CMK (cell line): ENCODE results near the gene AAMP.

ENCODE experiments used
- DNase-seq: peaks from one replicate; pipeline ENCODE4 v3.0.0-alpha.2; 2010; ENCODE audit warnings: low read depth

AAMP gene

GRCh38 chr2:218260166-218260565 is 9.8 kb downstream of the AAMP start:
- DNase-seq, result no peak

DNA sequence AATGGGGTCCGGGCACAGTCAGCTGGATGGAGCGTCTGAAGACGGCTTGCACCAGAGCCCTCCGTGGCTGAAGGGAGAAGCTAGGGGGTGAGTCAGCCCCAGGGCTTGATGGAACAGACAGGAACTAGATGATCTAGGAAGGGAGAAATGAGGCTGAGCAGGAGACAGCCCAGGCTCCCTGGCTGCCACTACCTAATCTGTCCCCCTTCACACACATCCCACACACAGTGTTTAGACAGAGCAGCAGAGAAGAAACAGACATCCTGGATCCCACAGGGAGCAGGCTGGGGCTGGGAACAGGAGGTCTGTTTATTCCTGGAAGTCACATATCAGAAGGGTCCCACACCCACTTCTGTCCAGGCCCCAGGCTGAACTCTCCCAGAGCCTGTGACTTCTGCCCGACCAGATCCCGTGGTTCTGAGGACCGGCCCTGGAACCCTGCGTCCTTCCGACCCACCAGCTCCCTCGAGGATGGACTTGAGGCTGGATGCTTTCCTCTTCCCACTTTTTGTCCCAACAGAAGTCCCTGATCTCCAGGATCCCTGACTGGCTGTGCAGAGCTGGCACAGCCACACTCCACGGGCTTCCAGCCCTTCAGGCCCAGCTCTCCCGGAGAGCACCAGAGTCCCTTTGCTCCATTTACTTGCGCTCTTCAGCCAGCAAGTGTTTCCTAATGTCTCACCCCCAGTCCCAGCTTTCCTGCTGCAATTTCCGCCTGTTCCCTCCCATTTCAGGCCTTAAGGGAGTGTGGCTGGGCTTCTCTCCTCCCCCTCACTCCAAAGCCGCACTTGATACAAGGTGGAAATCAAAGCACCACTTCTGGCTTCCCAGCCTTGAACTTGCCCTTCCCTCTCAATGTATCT is 10.6 kb downstream of the AAMP start:
- no peak for DNase-seq

- DNase-seq, result no peak
Measured at GRCh38 chr2:218257390-218257981, 12.5 kb downstream of the AAMP start.

DNA sequence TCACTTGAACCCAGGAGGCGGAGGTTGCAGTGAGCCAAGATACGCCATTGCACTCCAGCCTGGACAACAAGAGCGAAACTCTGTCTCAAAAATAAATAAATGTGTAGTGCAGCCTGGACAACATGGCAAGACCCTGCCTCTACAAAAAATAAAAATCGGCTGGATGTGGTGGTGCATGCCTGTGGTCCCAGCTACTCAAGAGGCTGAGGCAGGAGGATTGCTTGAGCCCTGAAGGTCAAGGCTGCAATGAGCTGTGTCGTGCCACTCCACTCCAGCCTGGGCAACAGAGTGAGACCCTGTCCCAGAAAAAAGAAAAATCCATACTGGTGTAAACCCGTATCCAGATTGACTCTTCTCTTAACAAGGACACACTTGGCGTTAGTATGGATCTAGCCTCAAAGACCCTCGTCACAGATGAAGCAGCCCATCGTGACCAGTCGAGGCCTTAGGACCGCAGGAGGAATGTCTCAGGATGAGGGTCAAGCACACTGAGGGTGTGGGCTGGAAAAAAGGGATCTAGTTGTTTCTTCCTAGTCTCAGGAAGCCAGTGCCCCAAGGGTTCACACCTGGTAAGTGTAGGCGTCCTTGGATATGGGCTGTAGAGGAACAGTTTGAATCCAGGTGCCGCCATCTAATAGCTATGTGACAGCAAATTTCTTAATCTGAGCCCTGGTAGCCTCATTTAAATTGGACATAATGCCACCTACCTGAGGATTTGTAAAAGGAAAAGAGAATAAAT is 13.2 kb downstream of the AAMP start:
- DNase-seq, result no peak

DNA sequence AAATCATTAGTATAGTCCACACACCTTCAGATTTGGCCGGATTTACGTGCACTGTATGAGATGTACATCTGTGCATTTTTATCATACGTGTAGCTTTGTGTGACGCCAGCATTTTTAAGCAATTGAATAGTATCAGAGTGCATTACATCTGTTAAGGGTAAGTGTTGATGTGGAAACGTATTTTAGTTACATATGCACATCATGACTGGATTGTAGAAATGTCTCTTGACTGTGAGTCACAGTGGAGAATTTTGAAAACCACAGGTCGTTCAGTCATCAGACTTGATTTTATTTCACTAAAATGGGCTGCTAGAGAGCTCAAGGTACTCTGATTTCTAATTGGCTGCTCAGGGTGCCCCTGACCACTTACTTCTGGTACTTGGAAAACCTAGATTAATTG is 14.5 kb downstream of the AAMP start:
- DNase-seq, result no peak

GRCh38 chr2:218253232-218253625 is 16.7 kb downstream of the AAMP start:
- no peak for DNase-seq

GRCh38 chr2:218252509-218253231 is 17.3 kb downstream of the AAMP start:
- no peak for DNase-seq

- DNase-seq, result no peak
Measured at GRCh38 chr2:218249691-218250090, 20.2 kb downstream of the AAMP start.

GRCh38 chr2:218245214-218245613 is 24.7 kb downstream of the AAMP start:
- DNase-seq, result no peak

DNA sequence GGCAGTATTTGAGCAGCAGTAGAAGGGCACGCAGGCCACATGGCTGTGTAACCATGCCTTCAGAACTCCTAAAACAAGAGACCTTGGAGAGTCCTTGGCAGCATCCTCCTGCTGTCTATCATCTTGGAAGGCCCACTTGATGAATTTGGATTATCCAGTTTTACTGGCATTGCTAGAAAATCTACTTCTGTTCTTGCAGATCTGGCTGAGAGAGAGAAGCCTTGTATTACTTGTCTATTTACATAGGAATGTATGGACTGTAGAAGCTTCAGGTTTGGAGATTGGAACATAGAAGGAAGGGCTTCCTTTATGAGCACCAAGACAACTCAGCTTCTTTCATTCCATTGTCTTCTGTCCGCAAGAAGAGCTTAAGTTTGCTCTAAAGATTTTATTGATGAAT is 25.3 kb downstream of the AAMP start:
- DNase-seq, result no peak

DNA sequence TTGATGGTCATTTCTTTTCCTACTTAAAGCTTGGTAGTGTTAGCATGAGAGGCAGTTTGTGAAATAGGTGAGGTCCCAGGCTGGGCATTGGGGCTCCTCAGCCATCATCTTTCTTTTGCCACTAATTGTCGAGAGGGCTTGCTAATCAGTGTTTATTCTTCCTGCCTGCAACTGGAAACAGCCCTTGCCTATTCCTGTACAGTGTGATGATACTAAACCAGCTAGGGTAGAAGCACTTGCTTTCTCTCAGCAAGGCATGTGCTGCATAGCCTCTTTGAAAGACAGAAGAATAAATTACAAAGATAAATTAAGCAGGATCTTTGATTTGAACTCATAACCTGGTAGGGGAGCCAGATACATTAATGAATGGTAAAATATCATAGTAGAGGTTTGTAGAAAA is 25.7 kb downstream of the AAMP start:
- DNase-seq, result no peak

- no peak for DNase-seq
Measured at GRCh38 chr2:218238887-218239286, 31.1 kb downstream of the AAMP start.

GRCh38 chr2:218236829-218237228 is 33.1 kb downstream of the AAMP start:
- no peak for DNase-seq

GRCh38 chr2:218235017-218235416 is 34.9 kb downstream of the AAMP start:
- DNase-seq, result no peak

DNA sequence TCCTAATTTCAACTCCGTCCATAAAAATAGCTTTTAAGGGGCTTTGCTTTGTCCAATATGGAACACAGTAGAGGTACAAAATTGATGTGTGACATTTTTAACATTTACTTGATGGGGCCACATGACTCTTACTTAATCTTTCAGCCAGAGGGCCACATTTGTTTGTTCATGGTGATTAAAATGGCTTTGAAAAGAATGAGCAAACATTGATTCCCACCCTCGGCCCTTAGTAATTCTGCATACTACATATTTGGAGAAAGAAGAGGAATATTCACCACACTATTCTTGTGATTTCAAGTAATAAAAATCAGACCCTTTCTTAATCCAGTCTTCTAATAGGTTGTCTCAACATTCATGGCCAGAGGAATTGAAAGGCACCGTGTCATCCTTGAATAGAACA is 35.4 kb downstream of the AAMP start:
- DNase-seq, result no peak

DNA sequence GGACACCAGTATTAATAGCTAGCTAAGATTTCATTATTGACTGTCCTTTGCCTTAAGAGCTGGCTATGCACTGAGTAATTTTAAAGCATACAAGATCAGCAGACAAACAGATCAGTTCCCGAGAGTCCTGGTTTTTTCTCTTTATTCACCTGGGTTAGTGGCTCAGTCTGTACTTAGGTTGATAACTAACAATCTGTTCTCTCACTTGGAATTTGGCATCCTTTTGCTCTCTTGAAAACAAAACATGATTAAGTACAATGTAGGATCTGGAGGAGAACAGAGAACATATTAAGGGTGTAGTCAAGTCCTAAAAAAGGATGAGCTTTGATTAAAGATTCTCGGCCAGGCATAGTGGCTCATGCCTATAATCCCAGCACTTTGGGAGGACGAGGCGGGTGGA is 36.4 kb downstream of the AAMP start:
- DNase-seq, result no peak

DNA sequence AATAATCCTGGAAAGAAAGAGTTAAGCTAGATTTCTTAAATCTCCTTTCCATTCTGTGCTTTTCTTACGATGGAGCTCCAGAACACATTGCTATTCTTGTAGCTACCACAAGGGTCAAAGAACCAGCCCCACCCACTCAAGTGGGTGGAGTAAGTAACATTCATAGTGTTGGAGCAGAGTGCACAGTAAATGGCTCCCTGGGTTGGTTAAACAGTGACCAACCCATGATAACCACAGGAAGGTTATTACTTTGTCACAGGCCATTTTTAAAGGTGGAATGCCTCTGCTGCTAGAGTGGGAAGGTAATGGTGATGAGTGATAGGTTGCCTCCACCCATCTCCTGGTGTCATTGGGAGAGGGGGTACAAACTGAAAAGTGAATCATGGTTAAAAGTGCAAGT is 39.1 kb downstream of the AAMP start:
- DNase-seq, result no peak

DNA sequence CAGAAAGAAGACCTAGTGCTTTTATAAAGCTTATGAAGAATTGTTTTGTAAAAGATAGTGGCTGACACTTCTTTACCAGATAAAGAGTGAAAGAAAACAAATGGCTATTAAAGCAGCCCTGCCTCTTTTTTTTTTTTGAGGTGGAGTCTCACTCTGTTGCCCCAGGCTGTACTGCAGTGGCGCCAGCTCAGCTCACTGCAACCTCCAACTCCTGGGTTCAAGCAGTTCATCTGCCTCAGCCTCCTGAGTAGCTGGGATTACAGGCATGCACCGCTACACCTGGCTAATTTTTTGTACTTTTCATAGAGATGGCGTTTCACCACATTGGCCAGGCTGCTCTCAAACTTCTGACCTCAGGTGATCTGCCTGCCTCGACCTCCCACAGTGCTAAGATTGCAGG is 40.1 kb downstream of the AAMP start:
- no peak for DNase-seq

- DNase-seq, result no peak
Measured at GRCh38 chr2:218229239-218229638, 40.7 kb downstream of the AAMP start.

- DNase-seq, result no peak
Measured at GRCh38 chr2:218228366-218229090, 41.4 kb downstream of the AAMP start.

DNA sequence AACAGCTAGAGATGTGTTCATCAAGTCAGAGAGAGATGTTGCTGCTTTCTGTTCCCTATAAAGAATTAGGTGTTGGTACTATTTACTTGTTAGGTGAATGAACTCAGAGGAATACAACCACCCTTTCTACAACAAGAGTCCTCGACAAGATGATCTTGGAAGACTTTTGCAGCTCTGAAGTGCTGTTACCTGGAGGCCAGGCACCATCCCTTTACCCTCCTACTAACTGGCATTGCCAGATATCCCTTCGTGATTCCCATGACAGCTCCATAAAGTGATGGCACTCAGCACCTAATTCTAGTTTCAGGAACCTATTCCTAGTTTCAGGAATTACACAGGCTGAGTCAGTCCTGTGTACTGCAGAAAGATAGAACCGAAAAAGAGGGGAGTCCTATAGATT is 43.0 kb downstream of the AAMP start:
- no peak for DNase-seq

- no peak for DNase-seq
Measured at GRCh38 chr2:218224186-218224585, 45.8 kb downstream of the AAMP start.
